ENCODE data around the gene PAH.

DNA sequence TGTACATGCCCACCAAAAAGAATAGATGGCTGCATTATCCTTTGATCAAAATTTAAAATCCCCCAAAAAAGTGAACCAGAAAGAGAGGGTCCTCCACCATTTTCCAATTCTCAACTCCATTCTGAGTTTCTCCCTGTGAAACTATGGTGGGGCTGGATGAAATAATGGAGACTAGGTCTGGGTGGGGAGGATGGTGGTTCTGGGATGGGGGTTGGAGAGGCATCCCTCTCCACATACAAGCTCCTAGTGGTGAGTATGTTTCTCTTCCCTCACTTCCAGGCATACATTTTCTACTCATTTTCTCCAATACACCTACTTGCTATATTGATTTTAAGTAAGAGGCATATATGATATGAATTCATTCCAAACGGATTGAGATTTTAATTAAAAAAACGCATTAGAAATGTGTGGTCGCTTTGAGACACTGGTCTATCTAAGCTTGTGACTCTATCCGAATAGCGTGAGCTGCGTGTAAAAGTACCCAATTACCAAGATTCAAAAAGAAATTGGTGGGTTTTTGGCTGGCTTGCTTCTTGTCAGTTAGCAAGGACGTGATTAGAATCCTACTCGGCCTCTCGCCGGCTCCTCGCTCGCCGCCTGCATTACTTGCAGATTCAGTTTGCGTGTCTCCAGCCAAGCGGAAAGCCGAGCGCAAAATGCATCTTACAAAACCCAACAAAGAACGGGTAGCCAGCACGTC lies 43.9 kb upstream of the PAH start:
- TF ChIP-seq, protein P1, sequence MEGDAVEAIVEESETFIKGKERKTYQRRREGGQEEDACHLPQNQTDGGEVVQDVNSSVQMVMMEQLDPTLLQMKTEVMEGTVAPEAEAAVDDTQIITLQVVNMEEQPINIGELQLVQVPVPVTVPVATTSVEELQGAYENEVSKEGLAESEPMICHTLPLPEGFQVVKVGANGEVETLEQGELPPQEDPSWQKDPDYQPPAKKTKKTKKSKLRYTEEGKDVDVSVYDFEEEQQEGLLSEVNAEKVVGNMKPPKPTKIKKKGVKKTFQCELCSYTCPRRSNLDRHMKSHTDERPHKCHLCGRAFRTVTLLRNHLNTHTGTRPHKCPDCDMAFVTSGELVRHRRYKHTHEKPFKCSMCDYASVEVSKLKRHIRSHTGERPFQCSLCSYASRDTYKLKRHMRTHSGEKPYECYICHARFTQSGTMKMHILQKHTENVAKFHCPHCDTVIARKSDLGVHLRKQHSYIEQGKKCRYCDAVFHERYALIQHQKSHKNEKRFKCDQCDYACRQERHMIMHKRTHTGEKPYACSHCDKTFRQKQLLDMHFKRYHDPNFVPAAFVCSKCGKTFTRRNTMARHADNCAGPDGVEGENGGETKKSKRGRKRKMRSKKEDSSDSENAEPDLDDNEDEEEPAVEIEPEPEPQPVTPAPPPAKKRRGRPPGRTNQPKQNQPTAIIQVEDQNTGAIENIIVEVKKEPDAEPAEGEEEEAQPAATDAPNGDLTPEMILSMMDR (IDR thresholded peaks at IDR 0.05), result no peak
- no peak for TF ChIP-seq POLR2A (IDR thresholded peaks at IDR 0.05)

Measured in body of pancreas (tissue), 4 donors.